Raji (cell line): ENCODE data around the gene RAPSN.

ENCODE experiments used
- POLR2A ChIP-seq: IDR thresholded peaks from 2 replicates; pipeline ENCODE4 v1.6.1; 2011; ENCODE audit warnings: low read depth, low read length, control low read depth; ENCODE audit not compliant: insufficient read depth

The RAPSN gene

DNA sequence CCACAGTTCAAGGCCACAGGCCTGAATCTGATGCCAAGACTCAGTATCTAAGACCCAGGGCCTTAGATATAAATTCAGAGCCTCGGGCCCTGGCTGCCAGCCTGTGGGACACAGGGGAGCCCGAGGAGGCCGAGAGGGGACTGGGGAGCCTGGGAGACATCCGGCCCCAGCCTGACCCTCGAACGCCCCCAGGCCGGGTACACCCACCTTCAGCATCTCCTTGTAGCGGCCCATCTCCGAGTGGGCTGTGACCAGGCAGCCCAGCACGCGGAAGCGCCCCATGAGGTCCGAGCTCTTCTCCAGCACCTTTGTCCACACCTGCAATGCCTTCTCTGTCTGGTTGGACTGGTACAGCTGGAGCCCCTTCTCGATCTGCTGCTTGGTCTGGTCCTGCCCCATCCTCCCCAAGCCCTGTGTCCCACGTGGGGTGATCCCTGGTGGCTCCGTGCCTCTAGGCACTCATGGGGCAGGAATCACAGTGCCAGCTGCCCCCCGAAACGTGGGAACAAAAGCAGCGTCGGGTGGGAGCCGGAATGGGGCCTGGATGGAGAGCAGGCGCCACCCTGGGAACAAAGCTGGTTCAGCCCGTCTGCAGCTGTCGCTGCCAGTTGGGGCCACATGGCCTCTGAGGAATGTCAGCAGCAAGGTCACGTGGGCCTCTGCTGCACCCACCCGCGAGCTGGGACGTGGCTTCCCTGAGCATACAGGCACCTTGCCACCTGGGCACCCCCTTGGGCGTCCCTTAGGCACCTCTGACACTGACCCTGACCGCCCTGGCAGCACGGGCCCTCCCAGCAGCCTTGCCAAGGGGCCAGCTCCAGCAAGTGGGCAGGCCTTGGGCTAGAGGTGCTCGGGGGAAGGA is at the start of gene RAPSN:
Gene RAPSN (minus strand): TSS at position 571 of the 862 bp plus-strand sequence. CDS start 172 bp downstream, at position 399.
- no peak for TF ChIP-seq POLR2A

DNA sequence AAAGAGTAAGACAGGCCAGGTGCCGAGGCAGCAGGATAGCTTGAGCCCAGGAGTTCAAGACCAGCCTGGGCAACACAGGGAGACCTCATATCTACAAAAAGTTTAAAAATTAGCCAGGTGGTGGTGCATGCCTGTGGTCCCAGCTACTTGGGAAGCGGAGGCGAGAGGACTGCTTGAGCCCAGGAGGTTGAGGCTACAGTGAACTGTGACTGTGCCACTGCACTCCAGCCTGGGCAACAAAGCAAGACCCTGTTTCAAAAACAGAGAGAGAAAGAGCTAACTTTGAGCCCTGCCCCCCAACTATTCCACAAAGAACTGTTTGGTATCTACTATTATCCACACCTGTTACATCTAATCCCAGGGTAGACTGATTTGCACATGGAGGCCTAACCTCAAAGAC is 49.2 kb upstream of the RAPSN start:
- TF ChIP-seq POLR2A, result no peak

DNA sequence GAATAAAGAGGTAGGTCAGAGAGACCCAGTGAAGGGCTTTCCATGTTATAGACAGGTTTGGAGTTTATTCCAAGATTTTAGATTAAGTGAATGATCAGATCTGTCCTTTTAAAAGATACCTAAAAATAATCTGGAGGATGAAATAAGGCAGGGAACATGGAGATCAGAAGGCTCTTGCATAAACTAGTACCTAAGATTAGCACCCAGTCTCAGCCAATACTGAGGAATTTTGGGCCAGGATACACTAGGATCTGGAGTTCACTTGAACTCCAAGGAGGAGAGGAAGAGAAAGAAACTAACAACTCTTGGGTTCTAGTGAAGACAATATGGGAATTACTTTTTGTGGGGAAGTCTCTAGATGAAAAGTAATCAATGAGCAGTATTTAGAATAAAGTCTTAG is 47.9 kb upstream of the RAPSN start:
- no peak for TF ChIP-seq POLR2A

DNA sequence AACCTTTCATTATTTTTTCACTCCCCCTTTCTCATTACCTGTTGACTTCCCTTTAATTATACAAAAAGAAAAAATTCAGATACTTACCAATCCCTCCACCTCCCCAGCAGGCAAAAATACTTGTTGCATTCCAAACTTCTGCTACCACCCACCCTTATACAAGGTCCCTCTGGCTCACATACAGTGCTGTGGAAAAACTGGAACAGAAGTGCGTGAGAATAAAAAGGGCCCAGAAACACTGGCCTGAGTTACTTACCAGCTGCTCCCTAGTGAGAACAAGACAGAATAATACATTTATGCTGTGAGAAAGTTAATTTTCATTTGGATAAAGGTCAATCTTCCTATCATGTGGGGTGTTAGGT is 46.9 kb upstream of the RAPSN start:
- TF ChIP-seq POLR2A, result no peak

DNA sequence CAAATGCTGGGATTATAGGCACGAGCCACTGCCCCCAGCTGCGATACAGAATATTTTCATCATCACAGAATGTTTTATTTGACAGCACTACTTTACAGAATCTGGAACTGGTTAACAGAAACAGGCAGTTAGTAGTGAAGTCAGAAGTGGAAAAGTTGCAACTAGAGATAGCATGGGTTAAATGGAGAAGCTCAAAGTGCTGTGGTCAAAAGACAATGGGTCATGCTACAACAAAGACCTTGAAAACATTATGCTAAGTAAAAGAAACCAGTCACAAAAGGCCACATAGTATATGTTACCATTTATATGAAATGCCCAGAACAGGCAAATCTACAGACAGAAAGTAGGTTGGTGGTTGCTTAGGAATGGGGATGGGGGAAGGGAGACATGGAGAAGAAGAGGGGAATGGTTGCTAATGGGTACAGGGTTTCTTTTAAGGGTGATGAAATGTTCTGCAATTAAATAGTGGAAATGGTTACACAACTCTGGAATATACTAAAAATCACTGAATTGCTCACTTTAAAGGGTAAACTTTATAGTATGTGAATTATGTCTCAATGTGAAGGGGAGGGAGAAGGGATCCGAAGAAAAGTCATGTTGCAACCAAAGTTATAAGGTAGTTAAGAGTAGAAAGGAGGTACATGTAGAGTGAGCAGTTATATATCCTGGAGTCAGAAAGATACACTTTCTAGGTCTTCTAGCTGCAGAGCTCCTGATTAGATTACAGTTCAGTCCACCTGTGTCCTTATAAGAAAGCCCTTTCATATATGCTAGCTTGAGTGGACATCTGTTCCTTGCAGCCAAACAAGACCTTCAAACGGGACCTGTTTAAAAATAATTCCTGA is 46.3 kb upstream of the RAPSN start:
- no peak for TF ChIP-seq POLR2A

DNA sequence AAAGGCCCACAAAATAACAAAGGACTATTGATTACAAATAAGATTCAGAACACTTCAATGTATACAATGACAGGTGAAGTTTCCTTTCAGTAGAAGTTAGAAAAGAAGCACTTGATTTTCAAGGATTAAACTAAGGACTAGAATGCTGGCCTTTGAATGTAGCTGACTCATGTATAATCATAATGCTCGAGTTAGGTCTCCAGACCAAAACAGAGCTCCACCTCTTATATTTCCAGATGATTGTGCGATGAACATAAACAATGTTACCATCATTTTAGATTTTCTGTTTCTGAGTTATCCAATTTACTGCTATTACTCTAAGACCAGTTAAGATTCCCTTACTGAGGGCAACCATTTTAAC is 40.4 kb upstream of the RAPSN start:
- TF ChIP-seq POLR2A, result no peak

DNA sequence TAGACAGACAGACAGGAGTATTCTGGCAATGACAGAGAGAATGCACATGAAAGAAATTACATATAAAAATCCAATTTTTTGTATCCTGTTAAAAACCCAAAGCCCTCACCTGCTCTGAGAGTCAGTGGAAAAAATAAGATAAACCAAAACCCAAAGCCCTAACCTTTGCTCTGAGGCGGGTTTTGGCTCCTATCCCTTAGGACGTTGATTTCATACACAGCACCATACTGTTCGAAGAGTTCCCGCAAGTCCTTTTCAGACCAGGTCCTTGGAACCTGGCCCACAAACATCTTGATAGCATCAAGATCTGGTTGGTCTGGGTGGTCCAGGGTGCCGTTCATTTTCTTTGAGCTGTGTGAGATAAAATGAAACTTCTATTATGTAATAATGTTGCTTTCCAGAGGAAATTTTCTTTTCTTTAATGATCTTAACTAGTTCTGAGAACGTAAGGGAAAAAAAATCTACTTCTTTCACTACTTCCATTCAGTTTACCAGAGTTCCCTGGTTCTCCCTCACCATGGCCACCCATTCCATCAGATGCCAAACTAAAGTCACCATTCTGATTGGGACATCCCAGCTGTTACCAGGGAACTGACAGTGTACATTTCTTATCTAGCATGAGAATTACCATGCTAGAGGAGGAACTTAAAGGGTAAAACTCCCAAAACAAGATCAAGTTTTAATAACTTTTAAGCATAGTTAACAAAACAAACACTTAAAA is 39.9 kb upstream of the RAPSN start:
- no peak for TF ChIP-seq POLR2A

DNA sequence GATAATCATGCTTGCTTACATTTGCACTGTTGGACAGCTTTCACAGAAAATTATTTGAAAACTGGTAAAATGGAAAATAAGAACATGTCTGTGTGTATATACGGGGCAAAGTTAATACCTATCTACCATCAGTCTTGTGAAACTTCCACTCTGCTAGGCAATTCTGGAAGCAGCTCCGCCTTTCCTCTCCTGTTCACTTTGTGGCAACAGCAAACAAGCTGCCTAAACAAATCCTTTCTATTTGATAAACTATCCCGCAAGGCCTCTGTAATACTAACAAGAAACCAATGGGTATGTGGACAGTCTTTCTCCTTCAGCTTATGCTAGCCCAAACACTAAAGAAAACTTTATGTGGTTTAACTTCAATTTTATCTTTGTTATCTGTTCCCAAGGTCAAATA is 39.2 kb upstream of the RAPSN start:
- no peak for TF ChIP-seq POLR2A

DNA sequence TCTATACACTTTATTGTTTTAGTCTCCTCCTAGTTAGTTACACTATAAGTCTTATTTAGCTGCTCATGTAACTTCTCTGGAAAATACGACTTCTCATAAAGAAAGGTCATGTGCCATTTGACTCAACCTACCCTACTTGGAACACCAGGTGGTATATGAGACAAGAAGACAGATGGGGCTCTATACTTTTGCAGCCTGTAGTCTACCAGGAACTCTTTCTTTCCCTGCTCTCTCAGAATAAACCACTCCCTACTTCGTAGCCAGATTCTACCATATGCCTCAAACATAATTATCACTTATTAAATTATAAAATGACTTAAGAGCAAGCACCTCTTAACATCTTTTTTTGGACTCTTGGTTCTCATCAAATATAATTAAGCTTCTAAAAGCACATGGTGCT is 38.5 kb upstream of the RAPSN start:
- no peak for TF ChIP-seq POLR2A

DNA sequence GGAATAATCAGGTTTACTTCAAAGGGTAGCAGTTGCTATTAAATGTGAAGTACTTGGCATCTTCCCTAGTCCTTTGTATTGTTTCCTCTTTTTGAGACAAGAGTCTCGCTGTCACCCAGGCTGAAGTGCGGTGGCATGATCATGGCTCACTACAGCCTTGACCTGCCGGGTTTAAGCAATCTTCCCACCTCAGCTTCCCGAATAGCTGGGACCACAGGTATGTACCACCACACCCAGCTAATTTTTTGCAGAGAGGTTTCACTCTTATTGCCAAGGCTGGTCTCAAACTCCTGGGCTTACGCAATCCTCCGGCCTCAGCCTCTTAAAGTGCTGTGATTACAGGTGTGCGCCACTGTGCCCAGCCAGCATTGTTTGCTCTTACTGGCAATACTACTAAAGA is 36.2 kb upstream of the RAPSN start:
- TF ChIP-seq POLR2A, result no peak

DNA sequence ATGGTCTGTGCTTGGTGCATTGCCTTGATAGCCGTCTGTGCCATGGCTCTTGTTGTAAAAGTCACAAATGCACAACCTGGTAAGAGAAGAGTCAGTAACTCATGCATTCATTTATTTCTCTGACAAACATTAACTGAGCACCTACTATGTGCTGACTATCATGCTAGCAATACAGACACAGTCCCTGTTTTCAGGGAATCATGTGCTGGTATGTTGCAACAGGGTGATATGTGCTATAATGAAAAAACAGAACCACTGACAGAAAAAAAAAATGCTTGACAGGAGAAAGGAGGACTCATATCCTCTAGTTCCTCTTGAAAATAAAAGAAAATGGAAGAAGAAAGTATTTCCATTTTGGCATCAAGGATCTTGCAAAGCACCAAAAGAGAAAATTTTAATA is 34.5 kb upstream of the RAPSN start:
- TF ChIP-seq POLR2A, result no peak

DNA sequence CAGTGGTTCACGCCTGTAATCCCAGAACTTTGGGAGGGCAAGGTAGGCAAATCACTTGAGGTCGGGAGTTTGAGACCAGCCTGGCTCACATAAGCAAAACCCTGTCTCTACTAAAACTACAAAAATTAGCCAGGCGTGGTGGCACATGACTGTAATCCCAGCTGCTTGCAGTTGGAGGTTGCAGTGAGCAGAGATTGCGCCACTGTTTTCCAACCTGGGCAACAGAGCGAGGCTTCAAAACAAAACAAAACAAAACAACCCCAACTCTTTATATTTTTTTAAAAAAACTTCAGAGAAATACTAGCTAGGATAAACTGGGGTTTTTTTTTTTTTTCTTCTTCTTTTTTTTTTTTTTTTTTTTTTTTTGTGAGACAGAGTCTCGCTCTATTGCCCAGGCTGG is 31.8 kb upstream of the RAPSN start:
- no peak for TF ChIP-seq POLR2A

DNA sequence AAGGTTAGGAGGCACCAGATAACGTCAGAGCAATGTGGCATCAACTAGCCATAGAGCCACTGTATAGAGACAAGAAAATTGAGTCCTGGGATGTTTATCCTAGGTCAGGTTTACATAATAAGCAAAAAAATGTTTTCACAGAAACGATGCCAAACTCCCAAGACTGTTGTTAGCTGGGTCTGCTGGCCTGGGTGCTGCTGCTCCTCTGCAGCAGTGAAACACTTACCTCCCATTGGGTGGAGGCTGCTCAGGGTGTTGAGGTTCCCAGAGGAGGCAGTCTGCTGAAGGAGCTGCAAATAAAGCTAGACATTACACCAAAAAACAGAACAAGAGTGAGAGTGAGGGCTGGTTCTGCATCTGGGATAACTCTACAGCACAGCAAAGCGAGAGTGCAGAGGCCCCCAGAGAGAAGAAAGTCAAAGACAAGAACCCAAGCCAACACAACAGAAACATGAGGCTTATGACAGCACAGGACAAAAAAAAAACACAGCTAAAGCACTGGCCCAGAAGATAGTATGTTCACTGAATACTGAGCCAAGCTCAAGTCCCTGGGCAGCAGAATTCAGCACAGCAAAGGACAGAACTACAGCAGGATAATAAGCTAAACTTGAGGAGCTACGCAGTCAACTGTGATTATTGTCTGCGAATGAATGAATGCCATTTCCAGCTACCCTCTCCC is 29.9 kb upstream of the RAPSN start:
- TF ChIP-seq POLR2A, result no peak

DNA sequence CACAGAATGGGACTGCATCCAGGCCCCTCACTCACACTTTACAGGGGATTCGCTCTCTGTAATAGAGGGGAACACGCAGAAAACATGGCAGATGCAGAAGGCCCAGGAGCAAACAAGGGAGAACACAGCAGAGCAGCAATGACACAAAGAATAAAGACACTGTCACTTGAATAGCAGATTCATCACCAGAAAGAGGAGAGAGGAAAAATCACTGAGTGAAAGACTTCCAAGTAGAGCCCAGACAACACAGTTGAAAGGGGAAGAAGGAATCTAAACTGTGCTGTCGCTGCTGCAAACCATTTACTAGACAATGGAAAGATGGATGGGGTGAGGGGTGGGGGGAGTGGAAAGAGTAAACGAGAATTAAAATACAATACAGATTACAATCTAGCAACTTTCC is 28.8 kb upstream of the RAPSN start:
- TF ChIP-seq POLR2A, result no peak

DNA sequence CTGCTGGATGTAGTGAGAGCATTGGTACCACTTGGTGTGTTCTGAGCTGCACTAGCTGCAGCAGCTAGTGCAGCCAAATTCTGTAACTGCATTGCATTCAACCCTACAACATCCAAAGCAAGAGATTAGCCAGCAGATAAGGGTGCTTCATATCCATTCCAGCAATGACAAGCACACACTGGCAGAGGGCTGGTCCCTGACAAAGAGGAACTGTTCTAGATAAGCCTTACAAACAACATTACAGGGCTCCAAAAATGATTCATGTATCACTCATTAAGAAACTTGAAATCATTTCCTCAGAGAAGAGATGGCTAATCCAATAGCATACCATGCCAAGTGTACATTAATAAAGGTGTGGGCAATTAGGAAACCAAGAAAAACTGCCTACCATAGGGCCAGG is 28.4 kb upstream of the RAPSN start:
- no peak for TF ChIP-seq POLR2A

DNA sequence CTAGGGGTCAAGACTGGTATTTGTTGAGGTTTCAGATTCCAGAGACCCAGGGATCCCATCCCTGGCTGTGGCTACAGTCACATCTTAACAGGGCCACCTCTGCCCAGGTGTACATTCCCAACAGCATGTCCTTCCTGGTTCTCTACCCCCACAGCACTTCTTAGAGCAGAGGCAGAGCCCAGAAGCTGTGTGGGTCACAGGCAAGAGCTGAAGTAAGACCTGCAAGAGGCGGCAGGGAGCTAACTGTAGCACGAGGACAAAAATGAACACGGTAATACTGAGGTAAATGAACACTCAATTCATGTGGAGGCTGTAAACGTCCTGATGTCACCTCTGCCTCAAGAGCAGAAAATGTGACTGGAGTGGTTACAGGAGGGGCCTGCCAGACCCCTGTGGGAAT is 21.7 kb upstream of the RAPSN start:
- no peak for TF ChIP-seq POLR2A
